Astrocyte (in vitro differentiated cells and primary cell): ENCODE measurements around the gene SLC22A7. TPM values are rescaled to one million over a fixed set of nuclear protein-coding genes. Genes with fewer than 3 reads are reported as not detected.
"Not testable (repeated sequence)": the region's sequence is repeated elsewhere in the genome, so short reads cannot be mapped to it uniquely, and the experiment has no call there.

ENCODE experiments used
- DNase-seq: peaks from one replicate; pipeline ENCODE4 v3.0.0-alpha.2; 2010; ENCODE audit warnings: low read depth
- FAIRE-seq: peaks from 2 replicates; lab custom pipeline; 2011; peaks lifted over from hg19 to GRCh38; lab: Jason Lieb, UNC
- H2AFZ ChIP-seq: 2 replicates; pipeline ENCODE4 v1.6.0; 2012; ENCODE audit warnings: low read depth, low read length, inconsistent platforms
- H3K27ac ChIP-seq: 2 replicates; pipeline ENCODE4 v1.5.1; 2011; ENCODE audit warnings: low read depth, low read length, inconsistent platforms
- H3K27me3 ChIP-seq: 2 replicates; pipeline ENCODE4 v1.6.0; 2011; ENCODE audit warnings: low read length, inconsistent platforms; ENCODE audit not compliant: insufficient read depth
- H3K36me3 ChIP-seq: 2 replicates; pipeline ENCODE4 v1.5.1; 2011; ENCODE audit warnings: low read length, inconsistent platforms; ENCODE audit not compliant: insufficient read depth
- H3K4me1 ChIP-seq: 2 replicates; pipeline ENCODE4 v1.5.1; 2011; ENCODE audit warnings: low read length, inconsistent platforms; ENCODE audit not compliant: insufficient read depth
- H3K4me2 ChIP-seq: 2 replicates; pipeline ENCODE4 v1.6.0; 2012; ENCODE audit warnings: low read length, inconsistent platforms
- H3K4me3 ChIP-seq: 2 replicates; pipeline ENCODE4 v1.5.1; 2011; ENCODE audit warnings: low read depth, mild to moderate bottlenecking, low read length, inconsistent platforms; ENCODE audit not compliant: insufficient read depth
- H3K79me2 ChIP-seq: 2 replicates; pipeline ENCODE4 v1.6.0; 2012; ENCODE audit warnings: mild to moderate bottlenecking, low read length, inconsistent platforms; ENCODE audit not compliant: insufficient read depth
- H3K9ac ChIP-seq: 2 replicates; pipeline ENCODE4 v1.6.0; 2012; ENCODE audit warnings: mild to moderate bottlenecking, low read length, inconsistent platforms
- H3K9me3 ChIP-seq: 2 replicates; pipeline ENCODE4 v1.5.1; 2012; ENCODE audit warnings: low read depth, mild to moderate bottlenecking, low read length, inconsistent platforms; ENCODE audit not compliant: insufficient read depth
- H4K20me1 ChIP-seq: 2 replicates; pipeline ENCODE4 v1.6.0; 2012; ENCODE audit warnings: low read length, inconsistent platforms; ENCODE audit not compliant: insufficient read depth
- H3K27ac Mint-ChIP-seq: one replicate; pipeline ENCODE4 v1.8.0; 2021; ENCODE audit warnings: mild to moderate bottlenecking, mixed read lengths; ENCODE audit not compliant: unreplicated experiment
- H3K27me3 Mint-ChIP-seq: one replicate; pipeline ENCODE4 v1.8.0; 2021; ENCODE audit warnings: low read depth, mixed read lengths; ENCODE audit not compliant: unreplicated experiment
- H3K36me3 Mint-ChIP-seq: one replicate; pipeline ENCODE4 v1.8.0; 2021; ENCODE audit warnings: low read depth, mixed read lengths; ENCODE audit not compliant: unreplicated experiment
- H3K4me1 Mint-ChIP-seq: one replicate; pipeline ENCODE4 v1.8.0; 2021; ENCODE audit warnings: low read depth, mixed read lengths; ENCODE audit not compliant: unreplicated experiment
- H3K4me3 Mint-ChIP-seq: one replicate; pipeline ENCODE4 v1.8.0; 2021; ENCODE audit warnings: mild to moderate bottlenecking, moderate library complexity, mixed read lengths; ENCODE audit not compliant: unreplicated experiment
- H3K9me3 Mint-ChIP-seq: one replicate; pipeline ENCODE4 v1.8.0; 2021; ENCODE audit warnings: mild to moderate bottlenecking, mixed read lengths; ENCODE audit not compliant: unreplicated experiment
- CTCF ChIP-seq: IDR thresholded peaks from 2 replicates; pipeline ENCODE4 v1.5.1; 2011; ENCODE audit warnings: low read depth, mild to moderate bottlenecking, inconsistent platforms, low read length, moderate library complexity; ENCODE audit not compliant: insufficient read depth
- EZH2 ChIP-seq: IDR thresholded peaks from 2 replicates; pipeline ENCODE4 v1.6.1; 2012; ENCODE audit warnings: mild to moderate bottlenecking, low read length, inconsistent platforms; ENCODE audit not compliant: insufficient read depth
- total RNA-seq: library from RNA; stranded (reverse); gene quantifications from 2 replicates; pipeline ENCODE4 v1.2.1, GENCODE V29; 2021

Gene SLC22A7
- total RNA-seq, 1 donor from 2014 or later, result not detected

GRCh38 chr6:43347021-43347420 lies 49.0 kb downstream of the SLC22A7 start:
- Mint-ChIP-seq H3K27ac (no peak overlapping the region), H3K27me3 (no peaks in the 10 kb centered on the region), H3K9me3 (no peaks in the 10 kb centered on the region), H3K4me3 (no peak overlapping the region), H3K4me1 (no peaks in the 10 kb centered on the region), H3K36me3 (peaks cover 13% of the 10 kb centered on the region)
- DNase-seq (no peak), FAIRE-seq (no peak)
- H3K4me3 ChIP-seq, result no peak overlapping the region
- no peaks in the 10 kb centered on the region for H3K4me1 ChIP-seq
- no peak overlapping the region for H3K4me2 ChIP-seq
- H2AFZ ChIP-seq, result no peak overlapping the region
- H3K9me3 ChIP-seq, result no peaks in the 10 kb centered on the region
- TF ChIP-seq CTCF (no peak), EZH2 (no peak)
- H3K36me3 ChIP-seq, result peaks cover 31% of the 10 kb centered on the region
- no peak overlapping the region for H3K27ac ChIP-seq
- no peaks in the 10 kb centered on the region for H3K79me2 ChIP-seq
- no peaks in the 10 kb centered on the region for H3K27me3 ChIP-seq
- no peaks in the 10 kb centered on the region for H4K20me1 ChIP-seq
- no peak overlapping the region for H3K9ac ChIP-seq

DNA sequence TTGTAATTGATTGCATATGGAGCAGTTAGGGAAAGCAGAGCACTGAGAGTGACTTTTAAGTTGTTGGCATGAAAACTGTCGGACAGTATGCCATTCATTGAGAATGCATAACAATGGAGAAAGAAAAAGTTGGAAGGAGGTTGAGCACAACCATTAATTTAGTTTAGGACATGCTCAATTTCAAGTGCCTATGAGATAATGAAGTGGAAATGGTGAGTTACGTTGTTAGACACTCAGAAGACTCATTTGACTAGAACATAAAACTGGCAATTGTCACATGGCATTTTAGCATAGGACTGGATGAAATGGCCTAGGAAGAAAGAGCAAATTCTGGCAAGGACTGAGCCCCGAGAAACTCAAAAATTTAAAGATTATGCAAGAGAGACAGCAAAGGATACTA lies 49.4 kb downstream of the SLC22A7 start:
- no peak for FAIRE-seq

GRCh38 chr6:43351951-43352350 lies 53.9 kb downstream of the SLC22A7 start:
- not testable (repeated sequence) for H3K9me3 Mint-ChIP-seq, DNase-seq, H2AFZ ChIP-seq, H3K79me2 ChIP-seq, H3K27me3 ChIP-seq, H3K4me3 ChIP-seq, FAIRE-seq, H3K4me1 Mint-ChIP-seq, H4K20me1 ChIP-seq, H3K9ac ChIP-seq, H3K4me1 ChIP-seq, H3K4me2 ChIP-seq, H3K4me3 Mint-ChIP-seq, H3K9me3 ChIP-seq, H3K27ac Mint-ChIP-seq, H3K27ac ChIP-seq, H3K27me3 Mint-ChIP-seq
- peaks cover 25% of the 10 kb centered on the region for H3K36me3 ChIP-seq
- H3K36me3 Mint-ChIP-seq, result peaks cover 15% of the 10 kb centered on the region

More for the DNA sequence above, 49.4 kb downstream of the SLC22A7 start:
- Histone ChIP-seq H2AFZ (no peak overlapping the region), H3K4me2 (no peak overlapping the region), H4K20me1 (no peaks in the 10 kb centered on the region), H3K9me3 (no peaks in the 10 kb centered on the region), H3K4me3 (no peak overlapping the region), H3K36me3 (peaks cover 30% of the 10 kb centered on the region), H3K4me1 (no peaks in the 10 kb centered on the region), H3K27me3 (no peaks in the 10 kb centered on the region), H3K79me2 (no peaks in the 10 kb centered on the region), H3K27ac (no peak overlapping the region), H3K9ac (no peak overlapping the region)
- Mint-ChIP-seq H3K9me3 (no peaks in the 10 kb centered on the region), H3K36me3 (peaks cover 9% of the 10 kb centered on the region), H3K4me1 (no peaks in the 10 kb centered on the region), H3K27me3 (no peaks in the 10 kb centered on the region), H3K4me3 (no peak overlapping the region), H3K27ac (no peak overlapping the region)
- no peak for DNase-seq
- TF ChIP-seq EZH2 (no peak), CTCF (no peak)

Other genes starting within 250 kb of the SLC22A7 start
- 21.2 and 26.3 TPM in 2 replicates for gene CUL7, start 244.4 kb upstream of the SLC22A7 start, total RNA-seq
- 47.4 and 59.7 TPM in 2 replicates for gene MRPL2, start 238.8 kb upstream of the SLC22A7 start, total RNA-seq
- 34.1 and 35.4 TPM in 2 replicates for gene KLC4, start 238.6 kb upstream of the SLC22A7 start, total RNA-seq
- 506 and 728 TPM in 2 replicates for gene PTK7, start 221.9 kb upstream of the SLC22A7 start, total RNA-seq
- gene SRF, start 127.0 kb upstream of the SLC22A7 start, total RNA-seq, result 53.5 and 54.9 TPM in 2 replicates
- gene CUL9, start 116.1 kb upstream of the SLC22A7 start, total RNA-seq, result 11.1 TPM in 2 replicates
- gene DNPH1, start 68.8 kb upstream of the SLC22A7 start, total RNA-seq, result 15.1 and 17.6 TPM in 2 replicates
- gene TTBK1, start 54.8 kb upstream of the SLC22A7 start, total RNA-seq, result 0.14 TPM in 1 of 2 replicates, not detected in the other
- gene CRIP3, start 10.6 kb downstream of the SLC22A7 start, total RNA-seq, result not detected in 2 replicates
- gene ZNF318, start 71.4 kb downstream of the SLC22A7 start, total RNA-seq, result 9.8 and 10.9 TPM in 2 replicates
- 37.2 and 40.8 TPM in 2 replicates for gene ABCC10, start 129.3 kb downstream of the SLC22A7 start, total RNA-seq
- gene DLK2, start 157.3 kb downstream of the SLC22A7 start, total RNA-seq, result 0.41 and 0.68 TPM in 2 replicates
- 26.6 and 28.3 TPM in 2 replicates for gene TJAP1, start 179.3 kb downstream of the SLC22A7 start, total RNA-seq
- gene LRRC73, start 212.1 kb downstream of the SLC22A7 start, total RNA-seq, result 0.30 and 0.31 TPM in 2 replicates
- 132 and 141 TPM in 2 replicates for gene YIPF3, start 218.7 kb downstream of the SLC22A7 start, total RNA-seq
- 41.8 and 46.2 TPM in 2 replicates for gene POLR1C, start 218.8 kb downstream of the SLC22A7 start, total RNA-seq